K562 (cell line): ENCODE data around the gene NINL.

ENCODE experiments used
- BRCA1 ChIP-seq, 2 experiments: fragments of 450-650 bp in 1 of 2; sonication (generic) in 1 of 2; formaldehyde crosslinking in 1 of 2; IDR thresholded peaks; 2 replicates each; pipeline versions ENCODE4 v1.5.0 to v1.6.1; 2017 to 2020; ENCODE audit warnings: mild to moderate bottlenecking in 1 of 2, missing genetic modification reagents in 1 of 2
- EZH2 ChIP-seq: IDR thresholded peaks from 2 replicates; pipeline ENCODE4 v1.6.1; 2012; ENCODE audit warnings: low read depth, mild to moderate bottlenecking, inconsistent platforms, low read length, borderline replicate concordance
- FOXK2 ChIP-seq, 2 experiments: fragments of 450-650 bp; IDR thresholded peaks in 1 of 2; conservative IDR thresholded peaks in 1 of 2; 2 replicates each; pipeline ENCODE4 v1.6.1; 2016; ENCODE audit warnings: low read depth in 2 of 2, mild to moderate bottlenecking in 1 of 2
- IRF2 ChIP-seq: sonication (generic); formaldehyde crosslinking; IDR thresholded peaks from 2 replicates; pipeline ENCODE4 v1.8.1; 2022; ENCODE audit warnings: mild to moderate bottlenecking, missing genetic modification reagents
- NFIC ChIP-seq: fragments of 450-650 bp; IDR thresholded peaks from 2 replicates; pipeline ENCODE4 v1.6.1; 2017; ENCODE audit warnings: mild to moderate bottlenecking, inconsistent platforms
- POLR3G ChIP-seq: IDR thresholded peaks from 2 replicates; pipeline ENCODE4 v1.6.1; 2011; ENCODE audit not compliant: insufficient read length, insufficient replicate concordance; ENCODE audit errors: extremely low read depth
- ZFP36 ChIP-seq: fragments of 150-350 bp; IDR thresholded peaks from 2 replicates; pipeline ENCODE4 v1.6.1; 2018; ENCODE audit warnings: low read length, low read depth; ENCODE audit not compliant: partially characterized antibody
- ZNF408 ChIP-seq: fragments of 250-450 bp; sonication (Bioruptor Pico); IDR thresholded peaks from 2 replicates; pipeline ENCODE4 v1.4.0; 2020; ENCODE audit warnings: low read depth, mild to moderate bottlenecking, moderate library complexity
- ZNF76 ChIP-seq: fragments of 250-450 bp; sonication (Bioruptor Pico); IDR thresholded peaks from 2 replicates; pipeline ENCODE4 v1.4.0; 2020; ENCODE audit warnings: mild to moderate bottlenecking, moderate library complexity, borderline replicate concordance
- TF ChIP-seq, protein P1 (sequence below): sonication (generic); formaldehyde crosslinking; IDR thresholded peaks from 2 replicates; pipeline ENCODE4 v1.9.0; 2022; ENCODE audit warnings: mild to moderate bottlenecking, missing genetic modification reagents
- TF ChIP-seq, protein P2 (sequence below), 3 experiments: IDR thresholded peaks in 2 of 3; conservative IDR thresholded peaks in 1 of 3; 2 replicates each; pipeline ENCODE4 v1.5.1; 2011 to 2012; ENCODE audit warnings: low read length in 3 of 3, mild to moderate bottlenecking in 3 of 3, control low read depth in 2 of 3, improper control_type of control experiment in 1 of 3, inconsistent platforms in 1 of 3, low read depth in 1 of 3, mixed read lengths in 1 of 3, moderate library complexity in 1 of 3; ENCODE audit not compliant: insufficient read depth in 2 of 3
- TF ChIP-seq, protein P3 (sequence below): fragments of 250-450 bp; sonication (Bioruptor Pico); IDR thresholded peaks from 2 replicates; pipeline ENCODE4 v1.4.0; 2020; ENCODE audit warnings: mild to moderate bottlenecking, moderate library complexity, borderline replicate concordance
- TF ChIP-seq, protein P4 (sequence below): fragments of 150-350 bp; IDR thresholded peaks from 2 replicates; pipeline ENCODE4 v1.6.1; 2014; ENCODE audit warnings: low read depth, mild to moderate bottlenecking, low read length, borderline replicate concordance

DNA sequence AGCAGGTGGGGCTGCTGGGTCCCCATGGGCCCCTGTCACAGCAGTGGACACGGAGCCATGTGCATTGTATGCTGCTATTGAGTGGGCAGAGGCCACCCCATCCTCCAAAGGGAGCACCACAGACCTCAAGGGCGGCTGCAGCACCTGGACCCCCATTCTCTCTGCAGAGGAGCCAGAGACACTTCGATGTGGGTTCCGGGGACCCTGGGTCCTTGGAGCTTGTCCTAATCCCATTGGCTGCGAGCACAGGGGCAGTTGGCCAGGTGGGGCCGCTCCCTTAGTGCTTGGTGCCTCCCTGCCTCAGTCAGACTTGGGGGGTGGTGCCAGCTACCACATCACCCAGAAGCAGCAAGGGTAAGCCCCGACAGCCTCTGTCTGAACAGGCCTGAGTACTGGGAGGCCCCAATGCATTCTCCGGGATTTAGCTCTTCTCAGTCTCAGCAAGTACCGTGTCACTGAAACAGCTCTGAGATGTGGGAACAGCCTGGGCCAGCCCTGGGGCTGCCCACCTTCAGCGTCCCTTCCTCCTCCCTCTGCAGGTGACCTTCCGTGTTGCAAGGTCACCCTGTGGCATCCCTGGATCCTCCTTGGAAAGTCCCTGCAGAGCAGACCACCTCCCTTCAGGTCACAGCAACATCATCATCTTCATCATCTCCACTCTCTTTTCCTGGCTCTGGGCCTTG is 104.0 kb downstream of the NINL start:
- TF ChIP-seq, protein P1, sequence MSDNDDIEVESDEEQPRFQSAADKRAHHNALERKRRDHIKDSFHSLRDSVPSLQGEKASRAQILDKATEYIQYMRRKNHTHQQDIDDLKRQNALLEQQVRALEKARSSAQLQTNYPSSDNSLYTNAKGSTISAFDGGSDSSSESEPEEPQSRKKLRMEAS (CRISPR knock-in tag) = no peak
- TF ChIP-seq, protein P2, sequence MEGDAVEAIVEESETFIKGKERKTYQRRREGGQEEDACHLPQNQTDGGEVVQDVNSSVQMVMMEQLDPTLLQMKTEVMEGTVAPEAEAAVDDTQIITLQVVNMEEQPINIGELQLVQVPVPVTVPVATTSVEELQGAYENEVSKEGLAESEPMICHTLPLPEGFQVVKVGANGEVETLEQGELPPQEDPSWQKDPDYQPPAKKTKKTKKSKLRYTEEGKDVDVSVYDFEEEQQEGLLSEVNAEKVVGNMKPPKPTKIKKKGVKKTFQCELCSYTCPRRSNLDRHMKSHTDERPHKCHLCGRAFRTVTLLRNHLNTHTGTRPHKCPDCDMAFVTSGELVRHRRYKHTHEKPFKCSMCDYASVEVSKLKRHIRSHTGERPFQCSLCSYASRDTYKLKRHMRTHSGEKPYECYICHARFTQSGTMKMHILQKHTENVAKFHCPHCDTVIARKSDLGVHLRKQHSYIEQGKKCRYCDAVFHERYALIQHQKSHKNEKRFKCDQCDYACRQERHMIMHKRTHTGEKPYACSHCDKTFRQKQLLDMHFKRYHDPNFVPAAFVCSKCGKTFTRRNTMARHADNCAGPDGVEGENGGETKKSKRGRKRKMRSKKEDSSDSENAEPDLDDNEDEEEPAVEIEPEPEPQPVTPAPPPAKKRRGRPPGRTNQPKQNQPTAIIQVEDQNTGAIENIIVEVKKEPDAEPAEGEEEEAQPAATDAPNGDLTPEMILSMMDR (IDR thresholded peaks at IDR 0.05 in 2 of 3, conservative IDR thresholded peaks at IDR 0.05 in 1 of 3; ENCODE audit: insufficient read depth in 2 of 3, low read depth in 1 of 3, low read length in 3 of 3) = no peak
- no peak for TF ChIP-seq ZFP36
- TF ChIP-seq ZNF408 (CRISPR knock-in tag) = no peak
- TF ChIP-seq POLR3G = no peak
- no peak for TF ChIP-seq IRF2 (CRISPR knock-in tag)
- TF ChIP-seq, protein P3, sequence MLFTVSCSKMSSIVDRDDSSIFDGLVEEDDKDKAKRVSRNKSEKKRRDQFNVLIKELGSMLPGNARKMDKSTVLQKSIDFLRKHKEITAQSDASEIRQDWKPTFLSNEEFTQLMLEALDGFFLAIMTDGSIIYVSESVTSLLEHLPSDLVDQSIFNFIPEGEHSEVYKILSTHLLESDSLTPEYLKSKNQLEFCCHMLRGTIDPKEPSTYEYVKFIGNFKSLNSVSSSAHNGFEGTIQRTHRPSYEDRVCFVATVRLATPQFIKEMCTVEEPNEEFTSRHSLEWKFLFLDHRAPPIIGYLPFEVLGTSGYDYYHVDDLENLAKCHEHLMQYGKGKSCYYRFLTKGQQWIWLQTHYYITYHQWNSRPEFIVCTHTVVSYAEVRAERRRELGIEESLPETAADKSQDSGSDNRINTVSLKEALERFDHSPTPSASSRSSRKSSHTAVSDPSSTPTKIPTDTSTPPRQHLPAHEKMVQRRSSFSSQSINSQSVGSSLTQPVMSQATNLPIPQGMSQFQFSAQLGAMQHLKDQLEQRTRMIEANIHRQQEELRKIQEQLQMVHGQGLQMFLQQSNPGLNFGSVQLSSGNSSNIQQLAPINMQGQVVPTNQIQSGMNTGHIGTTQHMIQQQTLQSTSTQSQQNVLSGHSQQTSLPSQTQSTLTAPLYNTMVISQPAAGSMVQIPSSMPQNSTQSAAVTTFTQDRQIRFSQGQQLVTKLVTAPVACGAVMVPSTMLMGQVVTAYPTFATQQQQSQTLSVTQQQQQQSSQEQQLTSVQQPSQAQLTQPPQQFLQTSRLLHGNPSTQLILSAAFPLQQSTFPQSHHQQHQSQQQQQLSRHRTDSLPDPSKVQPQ = no peak
- no peak for TF ChIP-seq FOXK2 (conservative IDR thresholded peaks at IDR 0.05 in 1 of 2, IDR thresholded peaks at IDR 0.05 in 1 of 2; ENCODE audit: low read depth in 2 of 2)
- no peak for TF ChIP-seq BRCA1 (IDR thresholded peaks at IDR 0.05)
- TF ChIP-seq BRCA1 (CRISPR knock-in tag; IDR thresholded peaks at IDR 0.05) = no peak
- TF ChIP-seq, protein P4, sequence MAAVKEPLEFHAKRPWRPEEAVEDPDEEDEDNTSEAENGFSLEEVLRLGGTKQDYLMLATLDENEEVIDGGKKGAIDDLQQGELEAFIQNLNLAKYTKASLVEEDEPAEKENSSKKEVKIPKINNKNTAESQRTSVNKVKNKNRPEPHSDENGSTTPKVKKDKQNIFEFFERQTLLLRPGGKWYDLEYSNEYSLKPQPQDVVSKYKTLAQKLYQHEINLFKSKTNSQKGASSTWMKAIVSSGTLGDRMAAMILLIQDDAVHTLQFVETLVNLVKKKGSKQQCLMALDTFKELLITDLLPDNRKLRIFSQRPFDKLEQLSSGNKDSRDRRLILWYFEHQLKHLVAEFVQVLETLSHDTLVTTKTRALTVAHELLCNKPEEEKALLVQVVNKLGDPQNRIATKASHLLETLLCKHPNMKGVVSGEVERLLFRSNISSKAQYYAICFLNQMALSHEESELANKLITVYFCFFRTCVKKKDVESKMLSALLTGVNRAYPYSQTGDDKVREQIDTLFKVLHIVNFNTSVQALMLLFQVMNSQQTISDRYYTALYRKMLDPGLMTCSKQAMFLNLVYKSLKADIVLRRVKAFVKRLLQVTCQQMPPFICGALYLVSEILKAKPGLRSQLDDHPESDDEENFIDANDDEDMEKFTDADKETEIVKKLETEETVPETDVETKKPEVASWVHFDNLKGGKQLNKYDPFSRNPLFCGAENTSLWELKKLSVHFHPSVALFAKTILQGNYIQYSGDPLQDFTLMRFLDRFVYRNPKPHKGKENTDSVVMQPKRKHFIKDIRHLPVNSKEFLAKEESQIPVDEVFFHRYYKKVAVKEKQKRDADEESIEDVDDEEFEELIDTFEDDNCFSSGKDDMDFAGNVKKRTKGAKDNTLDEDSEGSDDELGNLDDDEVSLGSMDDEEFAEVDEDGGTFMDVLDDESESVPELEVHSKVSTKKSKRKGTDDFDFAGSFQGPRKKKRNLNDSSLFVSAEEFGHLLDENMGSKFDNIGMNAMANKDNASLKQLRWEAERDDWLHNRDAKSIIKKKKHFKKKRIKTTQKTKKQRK = no peak
- TF ChIP-seq NFIC = no peak
- TF ChIP-seq EZH2 = no peak
- TF ChIP-seq ZNF76 = no peak
